ENCODE measurements around the gene EVI2B.
"Not testable (repeated sequence)": the region's sequence is repeated elsewhere in the genome, so short reads cannot be mapped to it uniquely, and the experiment has no call there.

EVI2B gene

DNA sequence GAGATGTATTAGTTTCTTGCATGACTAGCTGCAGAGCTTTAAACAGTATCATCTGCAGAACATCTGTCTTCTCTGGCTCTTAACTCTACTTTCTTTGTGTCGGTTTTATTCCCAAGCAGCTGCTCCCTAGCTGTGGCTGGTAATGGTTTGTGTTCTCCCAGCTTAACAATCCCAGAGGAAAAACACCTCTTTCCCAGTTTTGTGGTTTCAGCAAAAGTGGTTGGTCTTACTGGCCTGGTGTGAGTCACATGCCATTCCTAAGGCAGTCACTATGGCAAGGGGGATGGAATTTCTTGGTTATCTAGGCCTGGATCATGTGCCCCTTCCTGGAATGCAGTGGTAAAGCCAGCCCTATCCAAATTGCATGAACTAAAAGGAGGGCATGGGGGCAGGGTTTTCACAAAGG, 44.3 kb downstream of the EVI2B start:
- H3K4me2 ChIP-seq (ENCODE audit: low read length, poor library complexity, severe bottlenecking) = no peak overlapping the region
- H3K14ac ChIP-seq (ENCODE audit: low read length in 2 of 2) = no peak overlapping the region
- H3K18ac ChIP-seq (ENCODE audit: low read depth in 1 of 2, low read length in 2 of 2) = peak overlapping the region in 1 of 2 experiments; percentile 62
- peaks cover 0 to 31% of the 10 kb centered on the region in 2 experiments for H3K36me3 ChIP-seq (ENCODE audit: control insufficient read depth in 1 of 2, insufficient read depth in 2 of 2, low read depth in 1 of 2, low read length in 2 of 2)
- H3K4me1 ChIP-seq (ENCODE audit: control insufficient read depth, insufficient read depth, low read depth, low read length) = peaks cover 9% of the 10 kb centered on the region
- peak overlapping the region; percentile 97 for H3K27ac ChIP-seq (ENCODE audit: low read length, poor library complexity, severe bottlenecking)
- H2BK12ac ChIP-seq (ENCODE audit: low read length in 2 of 2) = peak overlapping the region in 1 of 2 experiments; percentile 93
- no peak overlapping the region for H2BK5ac ChIP-seq (ENCODE audit: low read depth, low read length, poor library complexity, severe bottlenecking)
- H3K79me1 ChIP-seq (replicated peaks; ENCODE audit: low read length, poor library complexity, severe bottlenecking) = peaks cover 4% of the 10 kb centered on the region
- DNase-seq = peak; percentile 97
- peak overlapping the region; percentile 83 for H4K91ac ChIP-seq (ENCODE audit: low read length)
- H4K8ac ChIP-seq (ENCODE audit: low read length) = no peak overlapping the region
- peak overlapping the region; percentile 85 for H2BK120ac ChIP-seq (ENCODE audit: low read depth, low read length)
- no peak overlapping the region for H2AK5ac ChIP-seq (ENCODE audit: low read length, severe bottlenecking)
- H3K27me3 ChIP-seq (ENCODE audit: control insufficient read depth in 1 of 2, insufficient read depth in 1 of 2, low read length in 2 of 2) = no peaks in the 10 kb centered on the region
- no peaks in the 10 kb centered on the region for H3K9me3 ChIP-seq (ENCODE audit: control insufficient read depth, low read length)
- H2AFZ ChIP-seq (ENCODE audit: low read depth, low read length) = no peak overlapping the region
- H3K9ac ChIP-seq (ENCODE audit: low read length) = peak overlapping the region; percentile 74
- no peak overlapping the region for H3K23ac ChIP-seq (ENCODE audit: low read length in 2 of 2)
- no peak overlapping the region for H3K4ac ChIP-seq (ENCODE audit: low read depth in 1 of 2, low read length in 2 of 2)
- H3K4me3 ChIP-seq (ENCODE audit: insufficient read depth in 1 of 2, low read depth in 1 of 2, low read length in 2 of 2) = no peak overlapping the region
- no peak overlapping the region for H2BK15ac ChIP-seq (ENCODE audit: low read depth, poor library complexity, severe bottlenecking)
- WGBS = 0% methylated on average over 1 of the region's 1 CpG

- Histone ChIP-seq H3K9ac (ENCODE audit: low read length) (peak overlapping the region; percentile 62), H3K36me3 (ENCODE audit: control insufficient read depth in 1 of 2, insufficient read depth in 2 of 2, low read depth in 1 of 2, low read length in 2 of 2) (peaks cover 0 to 33% of the 10 kb centered on the region in 2 experiments), H3K9me3 (ENCODE audit: control insufficient read depth, low read length) (no peaks in the 10 kb centered on the region), H3K4ac (ENCODE audit: low read depth in 1 of 2, low read length in 2 of 2) (no peak overlapping the region), H3K4me1 (ENCODE audit: control insufficient read depth, insufficient read depth, low read depth, low read length) (peaks cover 9% of the 10 kb centered on the region), H3K4me2 (ENCODE audit: low read length, poor library complexity, severe bottlenecking) (no peak overlapping the region), H3K4me3 (ENCODE audit: insufficient read depth in 1 of 2, low read depth in 1 of 2, low read length in 2 of 2) (no peak overlapping the region), H2BK5ac (ENCODE audit: low read depth, low read length, poor library complexity, severe bottlenecking) (no peak overlapping the region), H3K27ac (ENCODE audit: low read length, poor library complexity, severe bottlenecking) (peak overlapping the region; percentile 88), H2BK12ac (ENCODE audit: low read length in 2 of 2) (no peak overlapping the region), H3K14ac (ENCODE audit: low read length in 2 of 2) (no peak overlapping the region), H3K23ac (ENCODE audit: low read length in 2 of 2) (no peak overlapping the region), H4K8ac (ENCODE audit: low read length) (no peak overlapping the region), H3K79me1 (replicated peaks; ENCODE audit: low read length, poor library complexity, severe bottlenecking) (peaks cover 4% of the 10 kb centered on the region), H2BK15ac (ENCODE audit: low read depth, poor library complexity, severe bottlenecking) (no peak overlapping the region), H3K27me3 (ENCODE audit: control insufficient read depth in 1 of 2, insufficient read depth in 1 of 2, low read length in 2 of 2) (no peaks in the 10 kb centered on the region), H4K91ac (ENCODE audit: low read length) (no peak overlapping the region), H2AK5ac (ENCODE audit: low read length, severe bottlenecking) (peak overlapping the region; percentile 94), H3K18ac (ENCODE audit: low read depth in 1 of 2, low read length in 2 of 2) (no peak overlapping the region), H2AFZ (ENCODE audit: low read depth, low read length) (no peak overlapping the region), H2BK120ac (ENCODE audit: low read depth, low read length) (peak overlapping the region; percentile 61)
- 100% methylated on average over 2 of the region's 2 CpGs for WGBS
- no peak for DNase-seq
These were observed 44.7 kb downstream of the EVI2B start for GRCh38 chr17:31269036-31269577.

GRCh38 chr17:31266042-31266441, 47.8 kb downstream of the EVI2B start:
- Histone ChIP-seq H3K18ac (ENCODE audit: low read depth in 1 of 2, low read length in 2 of 2) (no peak overlapping the region), H2BK5ac (ENCODE audit: low read depth, low read length, poor library complexity, severe bottlenecking) (no peak overlapping the region), H3K4ac (ENCODE audit: low read depth in 1 of 2, low read length in 2 of 2) (no peak overlapping the region), H3K9ac (ENCODE audit: low read length) (no peak overlapping the region), H4K8ac (ENCODE audit: low read length) (no peak overlapping the region), H3K27ac (ENCODE audit: low read length, poor library complexity, severe bottlenecking) (no peak overlapping the region), H3K14ac (ENCODE audit: low read length in 2 of 2) (no peak overlapping the region), H2BK15ac (ENCODE audit: low read depth, poor library complexity, severe bottlenecking) (no peak overlapping the region), H3K36me3 (ENCODE audit: control insufficient read depth in 1 of 2, insufficient read depth in 2 of 2, low read depth in 1 of 2, low read length in 2 of 2) (peaks cover 0 to 40% of the 10 kb centered on the region in 2 experiments), H4K91ac (ENCODE audit: low read length) (no peak overlapping the region), H2BK120ac (ENCODE audit: low read depth, low read length) (no peak overlapping the region), H2AK5ac (ENCODE audit: low read length, severe bottlenecking) (no peak overlapping the region), H2AFZ (ENCODE audit: low read depth, low read length) (no peak overlapping the region), H3K4me3 (ENCODE audit: insufficient read depth in 1 of 2, low read depth in 1 of 2, low read length in 2 of 2) (no peak overlapping the region), H3K23ac (ENCODE audit: low read length in 2 of 2) (no peak overlapping the region), H3K9me3 (ENCODE audit: control insufficient read depth, low read length) (no peaks in the 10 kb centered on the region), H2BK12ac (ENCODE audit: low read length in 2 of 2) (no peak overlapping the region), H3K27me3 (ENCODE audit: control insufficient read depth in 1 of 2, insufficient read depth in 1 of 2, low read length in 2 of 2) (no peaks in the 10 kb centered on the region), H3K4me1 (ENCODE audit: control insufficient read depth, insufficient read depth, low read depth, low read length) (peaks cover 9% of the 10 kb centered on the region), H3K79me1 (replicated peaks; ENCODE audit: low read length, poor library complexity, severe bottlenecking) (peaks cover 2% of the 10 kb centered on the region), H3K4me2 (ENCODE audit: low read length, poor library complexity, severe bottlenecking) (no peak overlapping the region)
- DNase-seq = peak; percentile 9
- WGBS = 93% methylated on average over 2 of the region's 2 CpGs

DNA sequence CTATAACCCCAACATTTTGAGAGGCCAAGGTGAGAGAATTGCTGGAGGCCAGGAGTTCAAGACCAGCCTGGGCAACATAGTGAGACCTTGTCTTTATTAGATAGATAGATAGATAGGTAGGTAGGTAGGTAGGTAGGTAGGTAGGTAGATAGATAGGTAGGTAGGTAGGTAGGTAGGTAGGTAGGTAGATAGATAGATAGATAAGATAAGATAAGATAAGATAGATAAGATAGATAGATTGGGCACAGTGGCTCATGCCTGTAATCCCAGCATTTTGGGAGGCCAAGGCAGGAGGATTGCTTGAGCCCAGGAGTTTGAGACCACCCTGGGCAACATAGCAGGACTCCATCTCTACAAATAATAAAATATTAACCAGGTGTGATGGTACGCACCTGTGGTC, 50.9 kb downstream of the EVI2B start:
- H3K36me3 ChIP-seq (ENCODE audit: control insufficient read depth in 1 of 2, insufficient read depth in 2 of 2, low read depth in 1 of 2, low read length in 2 of 2) = peaks cover 0 to 69% of the 10 kb centered on the region in 2 experiments
- not testable (repeated sequence) for H2BK120ac ChIP-seq (ENCODE audit: low read depth, low read length); H2BK12ac ChIP-seq (ENCODE audit: low read length in 2 of 2); H3K4me3 ChIP-seq (ENCODE audit: insufficient read depth in 1 of 2, low read depth in 1 of 2, low read length in 2 of 2); H3K18ac ChIP-seq (ENCODE audit: low read depth in 1 of 2, low read length in 2 of 2); H3K27ac ChIP-seq (ENCODE audit: low read length, poor library complexity, severe bottlenecking); H2BK15ac ChIP-seq (ENCODE audit: low read depth, poor library complexity, severe bottlenecking); H4K91ac ChIP-seq (ENCODE audit: low read length); H2AFZ ChIP-seq (ENCODE audit: low read depth, low read length); H2BK5ac ChIP-seq (ENCODE audit: low read depth, low read length, poor library complexity, severe bottlenecking); H3K4ac ChIP-seq (ENCODE audit: low read depth in 1 of 2, low read length in 2 of 2); H2AK5ac ChIP-seq (ENCODE audit: low read length, severe bottlenecking); H3K27me3 ChIP-seq (ENCODE audit: control insufficient read depth in 1 of 2, insufficient read depth in 1 of 2, low read length in 2 of 2); H3K4me2 ChIP-seq (ENCODE audit: low read length, poor library complexity, severe bottlenecking); H3K79me1 ChIP-seq (replicated peaks; ENCODE audit: low read length, poor library complexity, severe bottlenecking); H3K4me1 ChIP-seq (ENCODE audit: control insufficient read depth, insufficient read depth, low read depth, low read length); H3K9me3 ChIP-seq (ENCODE audit: control insufficient read depth, low read length); H3K14ac ChIP-seq (ENCODE audit: low read length in 2 of 2); H4K8ac ChIP-seq (ENCODE audit: low read length); H3K23ac ChIP-seq (ENCODE audit: low read length in 2 of 2); H3K9ac ChIP-seq (ENCODE audit: low read length); DNase-seq
- WGBS = 100% methylated on average over 1 of the region's 1 CpG
